ENCODE measurements around the gene SLC38A3.
"Not testable (repeated sequence)": the region's sequence is repeated elsewhere in the genome, so short reads cannot be mapped to it uniquely, and the experiment has no call there.

The SLC38A3 gene

DNA sequence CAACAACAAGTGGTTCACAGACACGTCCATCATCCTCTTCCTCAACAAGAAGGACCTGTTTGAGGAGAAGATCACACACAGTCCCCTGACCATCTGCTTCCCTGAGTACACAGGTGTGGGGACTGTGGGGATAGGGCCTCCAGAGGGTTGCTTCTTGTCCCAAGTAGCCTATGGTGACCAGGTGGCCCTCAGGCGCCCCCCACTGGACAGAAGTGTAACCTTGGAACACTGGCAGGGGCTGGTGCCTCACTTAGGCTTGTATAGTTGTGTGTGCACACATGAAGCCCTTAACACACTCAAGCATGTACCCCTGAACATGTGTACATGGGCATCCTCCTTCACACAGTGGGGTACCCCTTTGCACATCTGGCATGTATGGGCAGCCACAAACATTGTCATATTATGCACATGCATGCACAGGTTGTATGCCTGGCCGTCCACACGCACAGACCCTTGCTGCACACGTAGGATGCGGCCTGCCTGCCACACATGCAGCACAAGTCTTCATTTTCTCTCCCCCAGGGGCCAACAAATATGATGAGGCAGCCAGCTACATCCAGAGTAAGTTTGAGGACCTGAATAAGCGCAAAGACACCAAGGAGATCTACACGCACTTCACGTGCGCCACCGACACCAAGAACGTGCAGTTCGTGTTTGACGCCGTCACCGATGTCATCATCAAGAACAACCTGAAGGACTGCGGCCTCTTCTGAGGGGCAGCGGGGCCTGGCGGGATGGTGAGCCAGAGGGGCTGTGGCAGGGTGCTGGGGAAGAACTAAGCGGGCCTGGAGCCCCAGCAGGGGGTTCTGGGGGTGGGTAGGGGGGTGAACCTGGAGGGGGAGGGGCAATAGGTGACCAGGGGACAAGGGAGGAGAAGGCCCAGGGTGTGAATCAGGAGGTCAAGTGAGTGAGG lies 52.2 kb downstream of the SLC38A3 start:
- DNase-seq, result peak; percentile 78

DNA sequence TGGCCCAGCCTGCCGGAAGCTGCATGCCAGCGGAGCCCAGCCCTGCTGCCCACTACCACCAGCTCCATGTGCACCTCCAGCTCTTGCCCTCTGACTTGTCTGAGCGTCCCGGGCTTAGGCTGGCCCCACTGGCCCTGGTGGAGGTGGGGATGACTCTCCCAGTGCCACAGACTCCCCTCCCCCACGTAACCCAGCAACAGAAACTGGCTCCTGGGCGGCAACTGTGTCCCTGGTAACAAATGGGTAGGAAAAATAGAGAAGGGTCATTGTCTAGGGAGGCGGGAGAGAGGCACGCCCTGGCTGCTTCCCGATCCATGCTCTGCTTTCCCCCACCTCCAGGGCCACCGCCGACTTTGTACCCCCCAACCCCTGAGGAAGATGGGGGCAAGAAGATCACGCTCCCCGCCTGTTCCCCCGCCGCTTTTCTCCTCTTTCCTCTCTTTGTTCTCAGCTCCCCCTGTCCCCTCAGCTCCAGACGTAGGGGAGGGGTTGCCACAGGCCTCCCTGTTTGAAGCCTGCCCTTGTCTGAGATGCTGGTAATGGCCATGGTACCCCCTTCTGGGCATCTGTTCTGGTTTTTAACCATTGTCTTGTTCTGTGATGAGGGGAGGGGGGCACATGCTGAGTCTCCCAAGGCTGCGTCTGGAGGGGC lies 53.1 kb downstream of the SLC38A3 start:
- no peak for DNase-seq

DNA sequence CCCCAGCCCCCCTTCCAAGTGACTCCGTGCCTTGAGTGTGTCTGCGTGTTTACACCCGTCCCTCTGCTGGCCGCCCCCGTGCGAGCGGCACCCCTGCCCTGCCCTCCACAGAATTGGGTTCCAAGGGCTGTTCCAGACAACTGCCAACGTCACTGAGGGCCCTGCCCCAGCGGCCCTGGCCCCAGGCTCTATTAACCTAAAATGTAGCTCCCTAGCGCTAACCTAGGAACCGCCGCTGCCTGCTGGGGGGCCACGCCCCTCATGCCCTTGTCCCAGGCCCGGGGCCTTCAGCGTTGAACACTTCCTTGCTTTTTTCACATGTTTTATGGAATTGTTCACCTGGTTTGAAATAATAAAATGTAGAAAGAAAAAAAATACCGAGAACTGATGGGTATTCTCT lies 53.9 kb downstream of the SLC38A3 start:
- DNase-seq, result no peak

DNA sequence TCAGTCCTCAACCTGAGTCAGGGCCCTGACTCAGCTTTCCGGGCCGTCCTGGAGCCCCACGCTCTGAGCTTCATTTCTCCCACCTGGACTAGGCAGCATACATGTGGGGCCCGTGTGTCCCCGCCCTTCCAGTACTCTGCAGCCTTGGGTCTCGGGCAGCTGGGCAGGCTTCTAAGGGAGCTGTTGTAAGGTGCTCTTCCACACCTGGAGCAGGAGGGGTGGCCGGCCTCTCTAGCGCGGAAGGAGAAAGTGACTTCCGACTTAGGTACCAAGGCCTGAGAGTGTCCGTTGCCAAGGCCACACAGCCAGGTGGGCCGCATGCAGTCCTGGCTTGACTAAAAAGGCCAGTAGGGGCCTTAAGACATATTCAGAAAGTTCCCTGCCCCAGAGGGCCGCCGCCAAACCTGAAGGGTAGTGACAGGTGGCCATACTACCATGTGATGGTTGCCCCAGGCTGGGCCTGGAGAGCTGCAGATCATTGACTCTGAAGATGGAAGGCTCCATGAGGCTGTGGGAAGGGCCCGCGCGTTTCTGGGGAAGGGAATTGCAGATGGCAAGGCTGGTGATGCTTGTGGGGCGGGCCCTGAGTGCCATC lies 54.5 kb downstream of the SLC38A3 start:
- DNase-seq, result no peak

DNA sequence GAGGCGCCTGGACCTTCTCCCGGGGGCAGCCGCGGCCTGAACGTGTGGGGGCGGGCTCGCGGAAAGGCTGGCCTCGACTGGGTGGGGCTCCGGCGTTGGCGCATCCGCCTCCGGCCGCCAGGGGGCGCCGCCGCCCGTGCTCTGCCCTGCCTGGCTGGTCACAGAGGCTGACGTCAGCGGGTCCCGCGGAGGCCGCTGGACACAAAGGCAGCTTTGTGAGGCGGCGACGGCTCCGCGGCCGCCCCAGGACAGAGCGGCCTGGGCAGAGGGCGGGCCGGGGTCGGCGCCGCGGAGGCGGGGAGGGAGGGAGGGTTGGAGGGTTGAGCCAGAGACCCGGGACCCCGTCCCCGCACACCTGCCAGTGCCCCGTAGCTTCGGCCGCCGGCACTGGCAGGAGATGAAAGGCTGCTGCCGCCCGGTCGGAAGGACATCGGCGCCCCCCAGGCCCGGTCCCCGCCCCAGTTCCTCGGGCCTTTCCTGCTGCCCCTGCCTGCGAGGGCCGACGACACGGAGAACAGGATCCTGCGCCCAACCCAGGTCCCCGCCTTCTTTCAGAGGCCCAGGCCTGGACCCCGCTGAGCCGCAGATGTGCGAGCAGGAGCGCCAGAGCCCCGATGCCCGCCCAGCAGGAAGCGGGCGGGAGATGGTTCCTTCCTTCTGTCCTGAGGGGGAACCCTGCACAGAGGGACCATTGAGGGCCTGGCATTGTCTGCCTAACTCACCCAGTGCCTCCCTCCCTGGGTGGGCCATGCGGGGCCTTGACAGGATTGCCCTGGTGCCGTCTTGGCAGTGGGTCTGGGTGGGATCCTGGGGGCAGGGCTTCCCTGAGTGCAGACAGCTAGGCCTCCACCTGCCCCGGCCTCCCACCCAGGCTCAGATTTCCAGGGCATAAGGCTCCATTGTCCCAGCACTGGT lies 55.2 kb downstream of the SLC38A3 start:
- peak; percentile 97 for DNase-seq

DNA sequence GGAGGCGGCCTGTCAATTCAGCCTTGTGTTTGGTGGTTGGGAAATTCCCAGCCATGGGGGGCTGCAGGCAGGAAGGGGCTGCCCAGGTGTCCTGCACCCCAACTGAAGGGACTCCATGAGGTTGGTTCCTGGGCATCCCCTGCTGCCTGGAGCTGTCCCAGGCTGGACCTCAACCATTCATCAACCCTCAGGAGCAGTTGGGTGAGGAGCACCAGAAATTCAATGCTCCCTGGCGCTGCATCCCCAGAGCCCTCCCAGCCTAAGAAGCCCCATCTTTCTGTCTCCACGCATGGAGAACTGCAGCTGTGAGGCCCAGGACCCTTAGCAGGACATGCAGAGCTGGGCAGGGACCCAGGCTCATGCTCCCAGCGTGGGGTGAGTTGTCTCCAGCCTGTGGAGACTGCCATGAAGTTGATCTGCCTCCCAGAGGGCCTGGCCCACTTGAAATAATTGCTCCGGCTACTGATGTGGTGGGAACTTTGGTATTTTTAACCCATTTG lies 55.9 kb downstream of the SLC38A3 start:
- no peak for DNase-seq

DNA sequence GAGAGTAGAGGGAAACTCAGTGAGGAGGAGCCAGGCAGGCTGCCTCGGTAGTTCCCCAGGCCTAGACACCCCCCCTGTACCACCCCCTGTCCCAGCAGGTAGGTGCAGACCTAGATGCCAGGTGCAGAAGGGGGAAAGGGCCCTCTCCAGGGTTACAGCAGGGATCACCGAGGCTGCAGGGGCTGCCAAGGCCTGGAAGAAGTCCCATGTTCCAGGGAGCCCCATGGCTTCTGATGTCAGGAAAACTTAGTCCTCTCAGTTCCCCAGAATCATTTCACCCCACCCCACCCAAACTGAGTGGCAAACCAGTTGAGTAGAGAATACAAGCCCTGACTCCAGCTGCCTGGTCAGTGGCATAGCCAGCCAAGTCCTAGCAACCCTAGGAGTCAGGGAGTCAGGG lies 56.4 kb downstream of the SLC38A3 start:
- no peak for DNase-seq

DNA sequence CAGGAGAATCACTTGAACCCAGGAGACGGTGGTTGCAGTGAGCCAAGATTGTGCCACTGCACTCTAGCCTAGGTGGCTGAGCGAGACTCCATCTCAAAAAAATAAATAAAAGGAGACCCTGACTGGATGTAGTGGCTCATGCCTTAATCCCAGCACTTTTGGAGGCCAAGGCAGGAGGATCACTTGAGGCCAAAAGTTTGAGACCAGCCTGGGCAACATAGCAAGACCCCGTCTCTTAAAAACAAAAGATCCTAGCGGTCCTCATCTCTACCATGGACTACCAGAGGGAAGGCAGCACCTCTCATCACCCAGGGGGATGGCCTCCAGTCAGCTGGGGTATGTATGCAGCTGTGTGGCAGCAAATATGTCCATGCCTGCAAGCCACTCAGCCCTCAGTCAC lies 57.1 kb downstream of the SLC38A3 start:
- DNase-seq, result not testable (repeated sequence)

DNA sequence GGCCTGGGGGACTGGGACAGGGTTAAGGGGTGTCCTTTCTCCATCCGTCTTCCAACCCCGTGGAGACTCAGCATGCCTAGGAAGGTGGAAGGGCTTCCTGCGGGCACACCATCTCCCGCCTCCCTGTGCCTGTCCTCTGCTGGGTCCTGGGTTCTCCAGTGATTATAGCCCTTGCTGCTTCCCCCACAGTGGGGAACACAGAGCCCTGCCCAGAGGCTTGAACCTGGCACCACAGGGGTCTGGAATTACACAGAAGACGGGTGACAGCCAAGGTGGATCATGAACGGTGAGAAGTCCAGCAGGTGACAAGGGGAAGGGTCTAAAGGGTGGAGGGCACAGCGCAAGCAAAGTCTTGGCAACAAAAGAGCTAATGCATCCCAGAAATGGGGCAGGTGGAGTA lies 57.7 kb downstream of the SLC38A3 start:
- DNase-seq, result no peak

DNA sequence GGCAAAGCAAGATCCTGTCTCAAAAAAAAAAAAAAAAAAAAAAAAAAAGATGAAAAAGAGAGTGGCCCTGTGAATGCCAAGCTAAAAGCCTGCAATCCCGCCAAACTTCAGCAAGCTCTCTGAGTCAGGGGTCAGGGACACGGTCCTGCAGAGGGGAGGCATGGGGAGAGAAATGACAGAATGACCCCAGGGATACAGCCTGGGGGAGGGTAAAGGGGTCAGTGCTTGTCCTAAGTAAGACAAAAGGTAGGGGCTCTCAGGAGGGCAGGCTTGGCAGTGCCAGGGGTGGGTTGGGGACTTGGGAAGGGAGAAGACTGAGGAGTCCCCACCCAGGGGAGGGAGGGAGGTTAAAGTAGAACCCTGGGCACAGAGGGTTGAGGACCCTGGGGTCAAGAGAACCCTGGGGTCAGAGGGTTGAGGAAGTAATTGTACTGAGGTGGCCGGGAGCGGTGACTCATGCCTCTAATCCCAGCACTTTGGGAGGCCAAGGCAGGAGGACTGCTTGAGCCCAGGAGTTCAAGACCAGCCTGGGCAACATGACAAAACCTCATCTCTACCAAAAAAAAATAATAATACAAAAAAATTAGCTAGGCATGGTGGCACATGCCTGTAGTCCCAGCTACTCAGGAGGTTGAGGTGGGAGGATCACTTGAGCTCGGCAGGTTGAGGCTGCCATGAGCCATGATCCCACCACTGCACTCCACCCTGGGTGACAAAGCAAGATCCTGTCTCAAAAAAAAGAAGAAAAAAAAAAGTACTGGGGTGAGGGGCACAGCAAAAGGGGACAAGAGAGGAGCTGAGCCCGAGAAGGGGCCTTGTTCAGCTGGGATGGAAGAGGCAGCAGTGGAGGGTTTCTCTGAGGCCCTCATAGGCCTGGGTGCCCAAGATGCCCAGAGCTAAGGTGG lies 58.7 kb downstream of the SLC38A3 start:
- DNase-seq, result no peak

DNA sequence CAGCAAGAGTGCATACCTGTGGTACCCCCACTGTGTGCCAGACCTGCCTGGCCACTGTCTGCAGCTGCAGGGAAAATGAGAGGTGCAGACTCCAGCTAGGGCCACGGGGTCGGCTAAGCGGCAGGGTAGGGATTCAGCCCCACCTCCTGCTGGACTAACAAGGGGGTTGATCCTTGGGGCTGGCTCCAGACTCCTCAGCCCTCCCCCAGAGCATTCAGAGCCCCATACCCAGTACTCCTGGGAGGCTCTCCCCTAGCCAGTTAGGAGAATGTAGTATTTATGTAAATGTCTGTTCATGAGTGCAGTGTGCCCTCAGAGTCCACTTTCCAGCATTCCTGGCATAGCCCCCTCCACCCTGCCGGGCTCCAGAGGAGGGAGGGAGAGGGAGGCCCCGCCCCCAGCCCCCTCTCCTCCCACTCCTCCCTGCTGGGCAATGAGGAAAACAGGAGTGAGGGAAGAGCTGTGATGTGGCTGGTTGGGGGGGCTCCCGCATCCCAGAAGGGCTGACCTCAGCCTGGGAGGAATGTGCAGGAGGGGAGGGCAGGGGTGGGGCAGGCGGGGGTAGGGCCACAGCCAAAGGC lies 59.4 kb downstream of the SLC38A3 start:
- no peak for DNase-seq

DNA sequence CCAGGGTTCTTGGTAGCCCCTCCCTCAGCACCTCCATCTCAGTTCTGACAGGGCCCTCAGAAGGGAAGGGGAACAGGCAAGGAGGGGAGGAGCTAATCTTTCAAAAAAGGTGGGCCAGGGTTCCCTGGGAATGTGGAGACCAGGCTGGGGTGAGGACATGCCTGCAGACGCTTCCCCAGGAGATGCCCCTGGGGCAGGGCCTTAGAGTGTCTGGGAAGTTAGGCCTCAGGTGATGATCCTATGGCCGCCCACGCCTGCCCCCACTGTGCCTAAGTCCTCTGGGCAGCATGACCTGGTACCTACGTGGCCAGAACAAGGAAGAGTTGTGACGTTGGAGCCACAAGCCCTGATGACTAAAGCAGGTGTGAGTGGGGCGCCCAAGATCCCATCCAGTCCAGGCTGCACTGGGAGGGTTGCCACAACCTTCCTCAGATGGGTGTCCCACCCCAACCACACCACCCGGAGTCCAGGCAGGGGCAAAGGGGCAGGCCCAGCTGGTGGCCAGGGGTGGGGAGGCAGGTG lies 60.0 kb downstream of the SLC38A3 start:
- DNase-seq, result no peak

DNA sequence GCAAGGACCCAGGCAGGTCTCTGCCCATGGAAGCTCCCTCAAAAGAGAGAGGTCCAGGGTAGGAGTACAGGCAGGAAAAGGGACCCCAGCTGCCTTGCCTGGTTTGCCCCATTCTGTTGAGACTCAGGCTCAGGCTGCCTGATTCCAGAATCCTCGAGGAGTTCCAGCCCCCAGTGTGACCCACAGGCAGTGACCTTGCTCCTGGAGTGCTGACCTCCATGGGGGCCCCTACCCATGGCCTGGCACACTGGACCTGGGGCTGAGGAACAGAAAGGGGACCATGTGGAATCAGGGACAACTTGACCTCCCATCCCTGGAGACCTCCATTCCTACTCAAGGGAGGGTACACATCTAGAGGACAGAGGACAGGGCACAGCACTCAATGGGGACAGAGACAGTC lies 60.5 kb downstream of the SLC38A3 start:
- DNase-seq, result no peak

DNA sequence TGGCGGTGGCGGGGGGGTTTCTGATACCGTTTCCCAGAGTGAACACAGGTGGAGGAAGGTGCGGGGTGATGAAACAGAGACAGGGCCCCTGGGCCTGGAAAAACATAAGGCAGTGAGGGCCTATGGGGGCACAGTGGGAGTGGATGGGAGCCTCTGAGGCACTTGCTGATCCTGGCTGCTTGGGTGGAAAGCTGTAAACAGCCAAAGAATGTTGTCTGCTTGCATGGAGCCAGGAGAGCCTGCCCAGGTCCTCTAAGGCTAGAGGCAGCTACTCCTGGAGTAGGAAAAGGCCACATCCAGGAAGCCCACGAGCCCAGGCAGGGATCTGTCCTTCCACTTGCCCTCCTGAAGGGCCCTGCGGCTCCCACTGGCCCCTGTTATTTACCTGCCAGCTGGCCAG lies 60.9 kb downstream of the SLC38A3 start:
- DNase-seq, result no peak

DNA sequence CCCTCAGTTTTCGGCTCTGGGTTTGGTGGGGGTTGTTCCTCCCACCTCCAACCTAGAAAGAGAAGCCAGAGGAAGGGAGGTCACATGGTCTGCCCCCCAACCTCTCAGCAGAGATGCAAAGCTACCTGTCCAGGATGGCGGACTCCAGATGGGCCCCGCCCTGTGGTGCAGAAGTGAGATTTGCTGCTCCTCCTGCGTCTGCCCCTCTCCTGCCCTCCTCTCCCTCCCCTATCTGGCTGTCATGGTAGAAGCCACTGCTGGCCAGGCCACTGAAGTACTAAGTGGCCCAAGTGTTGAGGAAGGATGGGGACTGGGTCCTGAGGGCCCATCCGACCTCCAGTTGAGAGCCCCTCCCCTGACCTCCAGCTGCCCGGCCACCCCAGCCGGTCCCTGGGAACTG lies 61.8 kb downstream of the SLC38A3 start:
- no peak for DNase-seq

DNA sequence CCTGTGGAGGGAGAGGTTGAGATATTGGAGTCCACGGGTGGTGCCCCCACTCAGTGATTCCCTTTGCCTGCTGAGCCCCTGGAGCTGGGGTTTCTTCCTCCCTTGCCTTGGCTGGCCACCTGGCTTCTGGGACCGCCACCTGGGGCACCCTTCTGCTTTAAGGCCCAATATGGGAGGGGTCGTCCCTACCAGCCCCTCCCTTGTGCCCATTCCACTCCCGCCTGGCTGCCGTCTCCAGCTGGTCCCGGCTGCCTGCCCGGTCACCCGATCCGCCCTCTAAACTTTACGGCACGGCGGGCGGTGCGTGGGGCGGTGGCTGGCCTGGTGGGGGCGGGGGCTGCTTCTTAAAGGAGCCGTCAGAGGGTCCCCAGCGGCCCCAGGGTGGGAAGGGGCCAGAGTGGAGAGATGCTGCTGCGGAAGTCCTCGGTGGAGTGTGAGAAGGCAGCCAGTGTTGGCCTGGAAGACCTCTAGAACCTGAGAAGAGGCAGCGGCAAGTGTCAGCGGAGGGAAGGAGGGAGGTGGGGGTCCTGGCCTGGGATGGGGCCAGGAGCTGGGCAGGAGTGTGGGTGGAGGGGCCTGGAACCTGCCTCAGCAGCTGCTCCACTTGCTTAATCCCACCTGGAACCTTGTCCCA lies 62.3 kb downstream of the SLC38A3 start:
- DNase-seq, result no peak

DNA sequence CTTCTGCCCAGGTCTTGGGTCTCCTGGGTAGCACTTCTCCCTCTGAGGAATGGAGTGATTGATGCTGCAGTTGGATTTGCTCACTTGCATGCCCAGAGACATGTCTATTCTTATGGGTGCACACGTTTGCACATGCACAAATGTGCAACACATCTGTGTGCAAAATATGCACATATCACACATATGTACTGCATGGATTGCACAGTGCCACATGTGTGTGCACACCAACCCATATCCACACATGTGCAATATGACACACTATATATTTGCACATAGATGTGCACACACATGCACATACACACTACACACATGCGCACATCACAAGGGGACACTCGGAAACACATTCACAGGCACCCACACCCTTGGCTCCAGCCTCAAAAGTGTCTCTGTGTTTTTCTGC lies 63.2 kb downstream of the SLC38A3 start:
- no peak for DNase-seq

DNA sequence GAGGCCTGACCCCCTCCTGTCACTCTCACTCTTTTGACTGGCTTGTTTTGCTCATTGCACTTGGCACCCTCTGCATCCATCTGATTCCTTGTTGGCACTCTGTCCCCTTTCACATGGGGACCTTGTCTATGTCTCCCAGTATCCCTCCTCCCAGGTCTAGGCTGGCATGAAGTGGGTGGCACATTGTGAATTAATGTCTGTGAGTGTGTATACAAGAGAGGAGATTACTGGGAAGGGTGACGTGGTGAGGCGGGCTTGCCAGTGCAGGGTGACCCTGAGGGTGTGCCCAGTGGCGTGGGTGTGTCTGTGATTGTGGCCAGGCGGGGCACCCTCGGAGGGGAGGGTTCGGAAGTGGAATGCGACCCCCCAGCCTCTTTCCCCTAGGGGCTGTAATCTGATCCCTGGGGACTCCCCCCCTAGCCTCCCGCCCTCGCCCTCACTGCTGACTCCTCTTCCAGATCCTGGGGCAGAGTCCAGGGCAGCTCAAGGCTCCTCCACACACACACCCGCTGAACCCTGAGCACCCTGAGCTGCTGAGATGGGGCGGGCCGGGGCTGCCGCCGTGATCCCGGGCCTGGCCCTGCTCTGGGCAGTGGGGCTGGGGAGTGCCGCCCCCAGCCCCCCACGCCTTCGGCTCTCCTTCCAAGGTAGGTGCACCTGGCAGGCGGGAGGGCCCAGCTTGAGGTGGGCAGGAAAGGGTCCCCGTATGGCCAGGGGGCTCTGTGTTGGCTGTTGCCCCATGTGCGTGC lies 63.8 kb downstream of the SLC38A3 start, which contains the start of gene SEMA3B:
Gene SEMA3B, plus strand, starts transcription at position 445 of the 749 bp plus-strand sequence. Its CDS starts 94 bp downstream, at position 539.
- no peak for DNase-seq

DNA sequence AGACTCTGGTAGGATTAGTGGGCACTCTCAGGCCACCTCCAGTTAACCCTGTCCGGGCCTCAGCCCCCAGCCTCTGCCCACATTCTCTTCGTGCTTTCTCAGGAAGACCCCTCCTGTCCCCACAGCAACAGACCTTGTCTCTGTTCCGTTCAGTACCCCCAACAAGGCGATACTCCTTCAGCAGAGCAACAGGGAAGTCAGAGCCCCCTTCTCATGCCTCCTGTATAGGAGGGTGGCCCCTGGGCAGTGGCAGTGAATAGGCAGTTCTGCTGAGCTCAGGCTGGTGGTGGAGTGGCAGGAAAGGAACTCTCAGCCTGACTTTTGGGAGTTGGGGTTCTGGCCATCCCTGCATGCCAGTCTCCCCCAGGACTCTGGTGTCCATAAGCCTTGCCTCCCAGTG lies 64.4 kb downstream of the SLC38A3 start:
- DNase-seq, result no peak
